A549 (cell line): ENCODE results near the gene KRTAP10-2. TPM values are rescaled to one million over a fixed set of nuclear protein-coding genes. Genes with fewer than 3 reads are reported as not detected.

Experiments
- ATAC-seq, 2 experiments: fragments of 200-7000 bp in 1 of 2; fragments of >200 bp in 1 of 2; cut with Nextera tagmentation in 1 of 2; cut with Tn5 transposase in 1 of 2; 3 replicates each; pipeline versions ENCODE4 v1.8.0 to v1.9.1; 2018 to 2020; ENCODE audit warnings: mild to moderate bottlenecking in 1 of 2, moderate library complexity in 1 of 2
- CTCF ChIA-PET: fragments of 300-600 bp; sonication (Branson Sonifier 250); formaldehyde crosslinking; extraction: SDS; loops from one replicate; lab custom pipeline; 2021; ENCODE audit warnings: antibody characterized with exemption, inconsistent platforms; lab: Yijun Ruan, JAX
- POLR2A ChIA-PET: fragments of 350-600 bp; formaldehyde crosslinking; extraction: SDS; loops from one replicate; lab custom pipeline; 2021; ENCODE audit warnings: antibody characterized with exemption, inconsistent platforms; lab: Yijun Ruan, JAX
- DNase-seq, 2 experiments: peaks; one replicate each; pipeline versions ENCODE4 v3.0.0 to v3.0.0-alpha.2; 2011 to 2016; ENCODE audit warnings: low read depth in 1 of 2, low spot score in 1 of 2
- FAIRE-seq: peaks from 2 replicates; lab custom pipeline; 2011; peaks lifted over from hg19 to GRCh38; lab: Jason Lieb, UNC
- H3K27ac ChIP-seq, 2 experiments: fragments of >200 bp; sonication (Bioruptor Twin); formaldehyde crosslinking; 3 replicates each; pipeline ENCODE4 v1.5.1; 2016 to 2017
- H3K4me1 ChIP-seq: fragments of >200 bp; sonication (Bioruptor Twin); formaldehyde crosslinking; 3 replicates; pipeline ENCODE4 v1.6.1; 2016
- H3K4me2 ChIP-seq: fragments of >200 bp; sonication (Bioruptor Twin); formaldehyde crosslinking; 3 replicates; pipeline ENCODE4 v1.6.1; 2016
- H3K4me3 ChIP-seq: fragments of >200 bp; sonication (Bioruptor Twin); formaldehyde crosslinking; 3 replicates; pipeline ENCODE4 v1.5.1; 2016
- H3K9me3 ChIP-seq: fragments of >200 bp; sonication (Bioruptor Twin); formaldehyde crosslinking; 3 replicates; pipeline ENCODE4 v1.6.1; 2016
- CBX2 ChIP-seq: fragments of 200-600 bp; sonication (generic); IDR thresholded peaks from 2 replicates; pipeline ENCODE4 v1.6.1; 2016; ENCODE audit warnings: low read depth, mild to moderate bottlenecking, borderline replicate concordance
- FOSB ChIP-seq: fragments of 250-450 bp; sonication (Bioruptor Pico); IDR thresholded peaks from 2 replicates; pipeline ENCODE4 v1.5.0; 2020; ENCODE audit warnings: mild to moderate bottlenecking, moderate library complexity
- FOXS1 ChIP-seq: fragments of 250-450 bp; sonication (Bioruptor Pico); IDR thresholded peaks from 2 replicates; pipeline ENCODE4 v1.5.0; 2020; ENCODE audit warnings: mild to moderate bottlenecking, moderate library complexity
- HEYL ChIP-seq: fragments of 250-450 bp; sonication (Bioruptor Pico); IDR thresholded peaks from 2 replicates; pipeline ENCODE4 v1.8.0; 2021; ENCODE audit warnings: mild to moderate bottlenecking, moderate library complexity
- KDM5A ChIP-seq: fragments of 200-600 bp; sonication (generic); IDR thresholded peaks from 2 replicates; pipeline ENCODE4 v1.6.1; 2016; ENCODE audit warnings: antibody characterized with exemption, mild to moderate bottlenecking
- RNF2 ChIP-seq: fragments of 200-600 bp; sonication (generic); IDR thresholded peaks from 2 replicates; pipeline ENCODE4 v1.6.1; 2016; ENCODE audit warnings: low read depth, mild to moderate bottlenecking, antibody characterized with exemption, moderate library complexity, borderline replicate concordance
- SMC3 ChIP-seq: fragments of >200 bp; sonication (Bioruptor Twin); formaldehyde crosslinking; IDR thresholded peaks from 3 replicates; pipeline ENCODE4 v1.6.1; 2018; ENCODE audit warnings: inconsistent platforms
- ZC3H11A ChIP-seq: fragments of 450-650 bp; IDR thresholded peaks from 2 replicates; pipeline ENCODE4 v1.6.1; 2014; ENCODE audit warnings: antibody characterized with exemption, mild to moderate bottlenecking
- ZSCAN20 ChIP-seq: fragments of 250-450 bp; sonication (Bioruptor Pico); IDR thresholded peaks from 2 replicates; pipeline ENCODE4 v1.8.0; 2022; ENCODE audit warnings: mild to moderate bottlenecking, moderate library complexity
- WGBS: methylation state at CpG from one replicate; pipeline ENCODE4 v1.1.6; 2017; ENCODE audit errors: missing lambda C conversion rate; 5-methylcytosine and 5-hydroxymethylcytosine counted together
- polyA plus RNA-seq, 4 experiments: library from polyadenylated mRNA; depleted of rRNA in 3 of 4; stranded (reverse); fragments of >200 nt; fragmentation: RNase III in 1 of 4; extraction: RNeasy Plus Mini Kit Qiagen cat#74134 plus additional on column Dnase treatment in 1 of 4; gene quantifications; 2 replicates in 3 of 4; 3 replicates in 1 of 4; pipeline ENCODE4 v1.2.3, GENCODE V29; 2011 to 2017
- TF ChIP-seq, protein P1 (sequence below): fragments of 450-650 bp; IDR thresholded peaks from 2 replicates; pipeline ENCODE4 v1.6.1; 2014; ENCODE audit warnings: antibody characterized with exemption
- TF ChIP-seq, protein P2 (sequence below): fragments of 200-600 bp; sonication (generic); IDR thresholded peaks from 2 replicates; pipeline ENCODE4 v1.6.1; 2016; ENCODE audit warnings: antibody characterized with exemption, mild to moderate bottlenecking, moderate library complexity
- TF ChIP-seq, protein P3 (sequence below): IDR thresholded peaks from 2 replicates; pipeline ENCODE4 v1.6.1; 2012

Gene KRTAP10-2
- polyA plus RNA-seq, 2 of the 4 experiments (the other 2 are of a cell fraction), result not detected

DNA sequence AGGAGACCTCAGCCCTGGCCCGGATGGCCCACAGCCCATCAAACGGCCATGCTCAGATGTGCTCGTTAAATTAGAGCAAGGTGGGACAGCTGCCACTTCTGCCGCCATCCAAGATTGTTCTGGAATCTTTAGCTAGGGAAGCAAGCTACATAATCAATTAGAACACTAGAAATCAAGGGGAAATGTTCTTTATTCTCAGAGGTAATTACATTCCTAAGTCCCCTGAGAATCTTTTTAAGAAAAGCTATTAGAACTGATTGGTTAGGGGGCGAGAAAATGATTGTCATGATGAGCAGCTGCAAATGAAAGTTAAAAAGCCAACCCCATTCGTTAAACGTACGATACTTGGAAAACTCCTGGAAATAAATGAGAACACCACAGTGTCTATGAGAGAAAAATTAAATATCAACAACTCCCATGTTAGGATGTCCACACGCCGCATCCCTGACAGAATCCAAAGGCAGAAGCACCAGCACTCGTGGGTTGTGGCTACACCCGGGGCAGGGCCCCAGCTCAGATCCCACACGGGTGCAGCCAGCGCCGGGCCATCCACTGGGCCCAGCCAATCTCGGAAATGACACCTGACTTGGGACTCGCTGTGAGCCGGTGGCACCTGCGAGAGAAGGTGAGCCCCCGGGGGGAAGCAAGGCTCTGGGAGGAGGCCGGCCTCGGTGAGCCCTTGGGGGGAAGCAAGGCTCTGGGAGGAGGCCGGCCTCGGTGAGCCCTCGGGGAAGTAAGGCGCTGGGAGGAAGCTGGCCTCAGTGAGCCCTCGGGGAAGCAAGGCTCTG is 48.9 kb downstream of the KRTAP10-2 start:
- no peak overlapping the region for H3K4me3 ChIP-seq
- ATAC-seq (no peak), DNase-seq (no peak), FAIRE-seq (no peak)
- ChIA-PET CTCF (interaction anchor here (0.5 to 1.2 kb wide), 5 partner anchors 8 to 298 kb away, joined by 3 read pairs; no protein-coding TSS in a partner anchor), POLR2A (no interaction called here)
- TF ChIP-seq, protein P1, sequence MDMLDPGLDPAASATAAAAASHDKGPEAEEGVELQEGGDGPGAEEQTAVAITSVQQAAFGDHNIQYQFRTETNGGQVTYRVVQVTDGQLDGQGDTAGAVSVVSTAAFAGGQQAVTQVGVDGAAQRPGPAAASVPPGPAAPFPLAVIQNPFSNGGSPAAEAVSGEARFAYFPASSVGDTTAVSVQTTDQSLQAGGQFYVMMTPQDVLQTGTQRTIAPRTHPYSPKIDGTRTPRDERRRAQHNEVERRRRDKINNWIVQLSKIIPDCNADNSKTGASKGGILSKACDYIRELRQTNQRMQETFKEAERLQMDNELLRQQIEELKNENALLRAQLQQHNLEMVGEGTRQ, result no peak
- TF ChIP-seq, protein P2, sequence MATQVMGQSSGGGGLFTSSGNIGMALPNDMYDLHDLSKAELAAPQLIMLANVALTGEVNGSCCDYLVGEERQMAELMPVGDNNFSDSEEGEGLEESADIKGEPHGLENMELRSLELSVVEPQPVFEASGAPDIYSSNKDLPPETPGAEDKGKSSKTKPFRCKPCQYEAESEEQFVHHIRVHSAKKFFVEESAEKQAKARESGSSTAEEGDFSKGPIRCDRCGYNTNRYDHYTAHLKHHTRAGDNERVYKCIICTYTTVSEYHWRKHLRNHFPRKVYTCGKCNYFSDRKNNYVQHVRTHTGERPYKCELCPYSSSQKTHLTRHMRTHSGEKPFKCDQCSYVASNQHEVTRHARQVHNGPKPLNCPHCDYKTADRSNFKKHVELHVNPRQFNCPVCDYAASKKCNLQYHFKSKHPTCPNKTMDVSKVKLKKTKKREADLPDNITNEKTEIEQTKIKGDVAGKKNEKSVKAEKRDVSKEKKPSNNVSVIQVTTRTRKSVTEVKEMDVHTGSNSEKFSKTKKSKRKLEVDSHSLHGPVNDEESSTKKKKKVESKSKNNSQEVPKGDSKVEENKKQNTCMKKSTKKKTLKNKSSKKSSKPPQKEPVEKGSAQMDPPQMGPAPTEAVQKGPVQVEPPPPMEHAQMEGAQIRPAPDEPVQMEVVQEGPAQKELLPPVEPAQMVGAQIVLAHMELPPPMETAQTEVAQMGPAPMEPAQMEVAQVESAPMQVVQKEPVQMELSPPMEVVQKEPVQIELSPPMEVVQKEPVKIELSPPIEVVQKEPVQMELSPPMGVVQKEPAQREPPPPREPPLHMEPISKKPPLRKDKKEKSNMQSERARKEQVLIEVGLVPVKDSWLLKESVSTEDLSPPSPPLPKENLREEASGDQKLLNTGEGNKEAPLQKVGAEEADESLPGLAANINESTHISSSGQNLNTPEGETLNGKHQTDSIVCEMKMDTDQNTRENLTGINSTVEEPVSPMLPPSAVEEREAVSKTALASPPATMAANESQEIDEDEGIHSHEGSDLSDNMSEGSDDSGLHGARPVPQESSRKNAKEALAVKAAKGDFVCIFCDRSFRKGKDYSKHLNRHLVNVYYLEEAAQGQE, result no peak
- TF ChIP-seq KDM5A (no peak), CBX2 (no peak), FOSB (CRISPR knock-in tag) (no peak), ZC3H11A (no peak), HEYL (no peak), ZSCAN20 (CRISPR knock-in tag) (no peak), FOXS1 (CRISPR knock-in tag) (no peak), RNF2 (no peak), SMC3 (no peak)
- TF ChIP-seq, protein P3, sequence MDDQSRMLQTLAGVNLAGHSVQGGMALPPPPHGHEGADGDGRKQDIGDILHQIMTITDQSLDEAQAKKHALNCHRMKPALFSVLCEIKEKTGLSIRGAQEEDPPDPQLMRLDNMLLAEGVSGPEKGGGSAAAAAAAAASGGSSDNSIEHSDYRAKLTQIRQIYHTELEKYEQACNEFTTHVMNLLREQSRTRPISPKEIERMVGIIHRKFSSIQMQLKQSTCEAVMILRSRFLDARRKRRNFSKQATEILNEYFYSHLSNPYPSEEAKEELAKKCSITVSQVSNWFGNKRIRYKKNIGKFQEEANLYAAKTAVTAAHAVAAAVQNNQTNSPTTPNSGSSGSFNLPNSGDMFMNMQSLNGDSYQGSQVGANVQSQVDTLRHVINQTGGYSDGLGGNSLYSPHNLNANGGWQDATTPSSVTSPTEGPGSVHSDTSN, result no peak
- 83% methylated on average over 20 of the region's 27 CpGs for WGBS
- no peaks in the 10 kb centered on the region for H3K9me3 ChIP-seq
- H3K4me1 ChIP-seq, result no peaks in the 10 kb centered on the region
- no peak overlapping the region for H3K27ac ChIP-seq
- no peak overlapping the region for H3K4me2 ChIP-seq

Other genes starting within 250 kb of the KRTAP10-2 start
- 3.2 and 3.4 TPM in 2 replicates for gene CFAP410, start 212.1 kb downstream of the KRTAP10-2 start, polyA plus RNA-seq (2011; rRNA removed)
- gene CFAP410, start 212.1 kb downstream of the KRTAP10-2 start, polyA plus RNA-seq (2017; fragmentation: RNase III; extraction: RNeasy Plus Mini Kit Qiagen cat#74134 plus additional on column Dnase treatment), result 5.8 to 8.1 TPM (median 7.1 TPM) in 3 replicates
- gene TRPM2, start 197.9 kb downstream of the KRTAP10-2 start, polyA plus RNA-seq (2011; rRNA removed), result 2.9 and 3.2 TPM in 2 replicates
- 5.1 to 7.2 TPM (median 5.5 TPM) in 3 replicates for gene TRPM2, start 197.9 kb downstream of the KRTAP10-2 start, polyA plus RNA-seq (2017; fragmentation: RNase III; extraction: RNeasy Plus Mini Kit Qiagen cat#74134 plus additional on column Dnase treatment)
- 0.59 and 0.66 TPM in 2 replicates for gene LRRC3, start 96.0 kb downstream of the KRTAP10-2 start, polyA plus RNA-seq (2011; rRNA removed)
- 0.96 to 1.1 TPM (median 1.1 TPM) in 3 replicates for gene LRRC3, start 96.0 kb downstream of the KRTAP10-2 start, polyA plus RNA-seq (2017; fragmentation: RNase III; extraction: RNeasy Plus Mini Kit Qiagen cat#74134 plus additional on column Dnase treatment)
- not detected in 2 replicates for gene KRTAP10-1, start 11.3 kb downstream of the KRTAP10-2 start, polyA plus RNA-seq (2011; rRNA removed)
- not detected in 3 replicates for gene KRTAP10-1, start 11.3 kb downstream of the KRTAP10-2 start, polyA plus RNA-seq (2017; fragmentation: RNase III; extraction: RNeasy Plus Mini Kit Qiagen cat#74134 plus additional on column Dnase treatment)
- gene KRTAP10-3, start 7.3 kb upstream of the KRTAP10-2 start, polyA plus RNA-seq (2011; rRNA removed), result not detected in 2 replicates
- gene KRTAP10-3, start 7.3 kb upstream of the KRTAP10-2 start, polyA plus RNA-seq (2017; fragmentation: RNase III; extraction: RNeasy Plus Mini Kit Qiagen cat#74134 plus additional on column Dnase treatment), result not detected in 3 replicates
- gene KRTAP10-4, start 22.2 kb upstream of the KRTAP10-2 start, polyA plus RNA-seq (2011; rRNA removed), result not detected in 2 replicates
- gene KRTAP10-4, start 22.2 kb upstream of the KRTAP10-2 start, polyA plus RNA-seq (2017; fragmentation: RNase III; extraction: RNeasy Plus Mini Kit Qiagen cat#74134 plus additional on column Dnase treatment), result not detected in 3 replicates
- not detected in 2 replicates for gene KRTAP10-5, start 29.1 kb upstream of the KRTAP10-2 start, polyA plus RNA-seq (2011; rRNA removed)
- not detected in 3 replicates for gene KRTAP10-5, start 29.1 kb upstream of the KRTAP10-2 start, polyA plus RNA-seq (2017; fragmentation: RNase III; extraction: RNeasy Plus Mini Kit Qiagen cat#74134 plus additional on column Dnase treatment)
- gene KRTAP10-6, start 41.0 kb upstream of the KRTAP10-2 start, polyA plus RNA-seq (2011; rRNA removed), result not detected in 2 replicates
- not detected in 3 replicates for gene KRTAP10-6, start 41.0 kb upstream of the KRTAP10-2 start, polyA plus RNA-seq (2017; fragmentation: RNase III; extraction: RNeasy Plus Mini Kit Qiagen cat#74134 plus additional on column Dnase treatment)
- gene KRTAP10-7, start 49.1 kb upstream of the KRTAP10-2 start, polyA plus RNA-seq (2011; rRNA removed), result not detected in 2 replicates
- gene KRTAP10-7, start 49.1 kb upstream of the KRTAP10-2 start, polyA plus RNA-seq (2017; fragmentation: RNase III; extraction: RNeasy Plus Mini Kit Qiagen cat#74134 plus additional on column Dnase treatment), result not detected in 3 replicates
- gene KRTAP10-8, start 60.6 kb upstream of the KRTAP10-2 start, polyA plus RNA-seq (2011; rRNA removed), result not detected in 2 replicates
- gene KRTAP10-8, start 60.6 kb upstream of the KRTAP10-2 start, polyA plus RNA-seq (2017; fragmentation: RNase III; extraction: RNeasy Plus Mini Kit Qiagen cat#74134 plus additional on column Dnase treatment), result not detected in 3 replicates
- not detected in 2 replicates for gene KRTAP10-9, start 75.6 kb upstream of the KRTAP10-2 start, polyA plus RNA-seq (2011; rRNA removed)
- gene KRTAP10-9, start 75.6 kb upstream of the KRTAP10-2 start, polyA plus RNA-seq (2017; fragmentation: RNase III; extraction: RNeasy Plus Mini Kit Qiagen cat#74134 plus additional on column Dnase treatment), result not detected in 3 replicates
- not detected in 2 replicates for gene KRTAP10-10, start 85.9 kb upstream of the KRTAP10-2 start, polyA plus RNA-seq (2011; rRNA removed)
- gene KRTAP10-10, start 85.9 kb upstream of the KRTAP10-2 start, polyA plus RNA-seq (2017; fragmentation: RNase III; extraction: RNeasy Plus Mini Kit Qiagen cat#74134 plus additional on column Dnase treatment), result not detected in 3 replicates
- not detected in 2 replicates for gene KRTAP10-11, start 94.9 kb upstream of the KRTAP10-2 start, polyA plus RNA-seq (2011; rRNA removed)
- not detected in 3 replicates for gene KRTAP10-11, start 94.9 kb upstream of the KRTAP10-2 start, polyA plus RNA-seq (2017; fragmentation: RNase III; extraction: RNeasy Plus Mini Kit Qiagen cat#74134 plus additional on column Dnase treatment)
- not detected in 2 replicates for gene KRTAP12-4, start 103.2 kb upstream of the KRTAP10-2 start, polyA plus RNA-seq (2011; rRNA removed)
- gene KRTAP12-4, start 103.2 kb upstream of the KRTAP10-2 start, polyA plus RNA-seq (2017; fragmentation: RNase III; extraction: RNeasy Plus Mini Kit Qiagen cat#74134 plus additional on column Dnase treatment), result not detected in 3 replicates
- not detected in 2 replicates for gene KRTAP12-3, start 106.4 kb upstream of the KRTAP10-2 start, polyA plus RNA-seq (2011; rRNA removed)
- not detected in 3 replicates for gene KRTAP12-3, start 106.4 kb upstream of the KRTAP10-2 start, polyA plus RNA-seq (2017; fragmentation: RNase III; extraction: RNeasy Plus Mini Kit Qiagen cat#74134 plus additional on column Dnase treatment)
- gene KRTAP12-2, start 115.4 kb upstream of the KRTAP10-2 start, polyA plus RNA-seq (2011; rRNA removed), result not detected in 2 replicates
- not detected in 3 replicates for gene KRTAP12-2, start 115.4 kb upstream of the KRTAP10-2 start, polyA plus RNA-seq (2017; fragmentation: RNase III; extraction: RNeasy Plus Mini Kit Qiagen cat#74134 plus additional on column Dnase treatment)
- not detected in 2 replicates for gene KRTAP12-1, start 130.7 kb upstream of the KRTAP10-2 start, polyA plus RNA-seq (2011; rRNA removed)
- not detected in 3 replicates for gene KRTAP12-1, start 130.7 kb upstream of the KRTAP10-2 start, polyA plus RNA-seq (2017; fragmentation: RNase III; extraction: RNeasy Plus Mini Kit Qiagen cat#74134 plus additional on column Dnase treatment)
- not detected in 2 replicates for gene KRTAP10-12, start 145.7 kb upstream of the KRTAP10-2 start, polyA plus RNA-seq (2011; rRNA removed)
- gene KRTAP10-12, start 145.7 kb upstream of the KRTAP10-2 start, polyA plus RNA-seq (2017; fragmentation: RNase III; extraction: RNeasy Plus Mini Kit Qiagen cat#74134 plus additional on column Dnase treatment), result not detected in 3 replicates
- not detected in 2 replicates for gene TSPEAR, start 160.1 kb upstream of the KRTAP10-2 start, polyA plus RNA-seq (2011; rRNA removed)
- not detected in 3 replicates for gene TSPEAR, start 160.1 kb upstream of the KRTAP10-2 start, polyA plus RNA-seq (2017; fragmentation: RNase III; extraction: RNeasy Plus Mini Kit Qiagen cat#74134 plus additional on column Dnase treatment)